ENCODE measurements around the gene LOX. TPM values are rescaled to one million over a fixed set of nuclear protein-coding genes. Genes with fewer than 3 reads are reported as not detected.

LOX gene
- total RNA-seq, 3 donors from 2014 or later (not counting 1 experiment from before 2014, with no cell fraction given), result 0.05 to 0.16 TPM; not detected in 1

DNA sequence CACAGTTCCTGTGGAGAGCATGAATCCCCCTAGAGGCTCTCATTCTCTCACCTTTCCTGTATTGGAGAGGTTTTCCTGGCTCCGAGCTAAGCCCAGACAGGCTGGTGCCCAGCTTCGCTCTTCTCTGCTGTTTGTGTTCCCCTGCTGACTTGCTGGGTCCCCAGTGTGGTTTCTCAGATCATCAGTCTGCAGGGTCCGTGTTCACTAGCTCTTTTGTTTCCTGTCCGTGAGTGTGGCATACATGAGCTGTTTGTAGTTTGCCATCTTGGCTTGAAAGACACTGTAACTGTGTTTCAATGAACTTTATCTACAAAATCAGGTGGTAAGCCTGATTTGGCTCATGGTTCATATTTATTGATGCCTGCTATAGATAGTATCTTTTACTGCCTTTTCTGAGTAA is 23.8 kb downstream of the LOX start:
- Histone ChIP-seq H3K27me3 (ENCODE audit: control insufficient read depth, insufficient read depth, low read length) (no peaks in the 10 kb centered on the region), H3K4me1 (ENCODE audit: control insufficient read depth, insufficient read depth, low read length) (no peaks in the 10 kb centered on the region), H3K9me3 (ENCODE audit: control insufficient read depth, insufficient read depth, low read length) (no peaks in the 10 kb centered on the region), H3K27ac (ENCODE audit: low read length) (no peak overlapping the region), H3K36me3 (ENCODE audit: control insufficient read depth, insufficient read depth, low read length) (no peaks in the 10 kb centered on the region), H3K4me3 (ENCODE audit: low read length) (no peak overlapping the region)
- Mint-ChIP-seq H3K27ac (no peak overlapping the region), H3K36me3 (no peaks in the 10 kb centered on the region), H3K4me3 (no peak overlapping the region), H3K4me1 (no peaks in the 10 kb centered on the region), H3K27me3 (ENCODE audit: low read depth in 2 of 2) (no peaks in the 10 kb centered on the region), H3K9me3 (no peaks in the 10 kb centered on the region)
- no peak for ATAC-seq
- TF ChIP-seq, protein P1, sequence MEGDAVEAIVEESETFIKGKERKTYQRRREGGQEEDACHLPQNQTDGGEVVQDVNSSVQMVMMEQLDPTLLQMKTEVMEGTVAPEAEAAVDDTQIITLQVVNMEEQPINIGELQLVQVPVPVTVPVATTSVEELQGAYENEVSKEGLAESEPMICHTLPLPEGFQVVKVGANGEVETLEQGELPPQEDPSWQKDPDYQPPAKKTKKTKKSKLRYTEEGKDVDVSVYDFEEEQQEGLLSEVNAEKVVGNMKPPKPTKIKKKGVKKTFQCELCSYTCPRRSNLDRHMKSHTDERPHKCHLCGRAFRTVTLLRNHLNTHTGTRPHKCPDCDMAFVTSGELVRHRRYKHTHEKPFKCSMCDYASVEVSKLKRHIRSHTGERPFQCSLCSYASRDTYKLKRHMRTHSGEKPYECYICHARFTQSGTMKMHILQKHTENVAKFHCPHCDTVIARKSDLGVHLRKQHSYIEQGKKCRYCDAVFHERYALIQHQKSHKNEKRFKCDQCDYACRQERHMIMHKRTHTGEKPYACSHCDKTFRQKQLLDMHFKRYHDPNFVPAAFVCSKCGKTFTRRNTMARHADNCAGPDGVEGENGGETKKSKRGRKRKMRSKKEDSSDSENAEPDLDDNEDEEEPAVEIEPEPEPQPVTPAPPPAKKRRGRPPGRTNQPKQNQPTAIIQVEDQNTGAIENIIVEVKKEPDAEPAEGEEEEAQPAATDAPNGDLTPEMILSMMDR (IDR thresholded peaks at IDR 0.05), result no peak
- DNase-seq, result no peak
- intact Hi-C loops (cut with micrococcal nuclease), result no loop called here
- 71% methylated on average over 4 of the region's 4 CpGs for WGBS (ENCODE audit: insufficient coverage)

DNA sequence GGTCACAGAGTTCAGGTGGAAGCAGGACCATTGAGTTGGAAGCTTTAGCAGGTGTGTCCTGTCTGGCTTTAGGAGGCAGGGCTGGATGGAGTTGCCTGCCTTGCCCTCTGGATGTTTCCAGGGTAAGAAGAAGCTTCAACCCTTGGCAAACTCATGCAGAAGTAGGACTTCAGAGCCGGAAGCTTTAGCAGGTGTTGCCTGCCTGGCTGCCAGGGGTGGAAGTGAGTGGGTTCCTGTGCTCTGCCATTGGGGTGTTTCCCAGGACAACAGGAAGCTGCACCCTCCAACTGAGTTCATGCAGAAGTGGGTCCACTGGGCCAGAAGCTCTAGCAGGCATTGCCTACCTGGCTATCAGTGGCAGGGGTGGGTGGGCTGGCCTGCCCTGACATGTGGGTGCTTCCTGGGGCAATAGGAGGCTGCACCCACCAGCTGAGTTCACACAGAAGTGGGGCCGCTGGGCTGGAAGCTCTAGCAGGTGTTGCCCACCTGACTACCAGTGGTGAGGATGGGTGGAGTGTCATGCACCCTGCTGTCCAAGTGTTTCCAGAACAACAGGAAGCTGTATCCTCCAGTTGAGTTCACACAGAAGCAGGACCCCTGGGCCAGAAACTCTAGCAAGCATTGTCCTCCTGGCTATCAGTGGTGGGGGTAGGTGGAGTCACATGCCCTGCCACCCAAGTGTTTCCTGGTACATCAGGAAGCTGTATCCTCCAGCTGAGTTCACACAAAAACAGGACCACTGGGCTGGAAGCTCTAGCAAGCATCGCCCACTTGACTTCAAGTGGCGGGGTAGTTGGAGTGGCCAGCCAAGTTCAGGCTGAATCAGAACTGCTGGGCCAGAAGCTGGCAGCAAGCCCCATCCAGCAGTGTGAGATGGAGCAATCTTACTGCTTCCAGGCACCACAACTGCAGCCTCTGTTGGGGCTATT is 24.6 kb downstream of the LOX start:
- Mint-ChIP-seq H3K36me3 (no peaks in the 10 kb centered on the region), H3K4me1 (no peaks in the 10 kb centered on the region), H3K9me3 (peaks cover 0 to 3% of the 10 kb centered on the region in 2 donors), H3K27me3 (ENCODE audit: low read depth in 2 of 2) (no peaks in the 10 kb centered on the region), H3K4me3 (no peak overlapping the region), H3K27ac (no peak overlapping the region)
- no peak overlapping the region for H3K27ac ChIP-seq (ENCODE audit: low read length)
- intact Hi-C loops (cut with micrococcal nuclease), result no loop called here
- H3K27me3 ChIP-seq (ENCODE audit: control insufficient read depth, insufficient read depth, low read length), result no peaks in the 10 kb centered on the region
- TF ChIP-seq, protein P1 (IDR thresholded peaks at IDR 0.05), result no peak
- ATAC-seq (no peak), DNase-seq (no peak)
- no peaks in the 10 kb centered on the region for H3K36me3 ChIP-seq (ENCODE audit: control insufficient read depth, insufficient read depth, low read length)
- WGBS (ENCODE audit: insufficient coverage), result 86% methylated on average over 4 of the region's 4 CpGs
- no peaks in the 10 kb centered on the region for H3K4me1 ChIP-seq (ENCODE audit: control insufficient read depth, insufficient read depth, low read length)
- H3K9me3 ChIP-seq (ENCODE audit: control insufficient read depth, insufficient read depth, low read length), result no peaks in the 10 kb centered on the region
- no peak overlapping the region for H3K4me3 ChIP-seq (ENCODE audit: low read length)

DNA sequence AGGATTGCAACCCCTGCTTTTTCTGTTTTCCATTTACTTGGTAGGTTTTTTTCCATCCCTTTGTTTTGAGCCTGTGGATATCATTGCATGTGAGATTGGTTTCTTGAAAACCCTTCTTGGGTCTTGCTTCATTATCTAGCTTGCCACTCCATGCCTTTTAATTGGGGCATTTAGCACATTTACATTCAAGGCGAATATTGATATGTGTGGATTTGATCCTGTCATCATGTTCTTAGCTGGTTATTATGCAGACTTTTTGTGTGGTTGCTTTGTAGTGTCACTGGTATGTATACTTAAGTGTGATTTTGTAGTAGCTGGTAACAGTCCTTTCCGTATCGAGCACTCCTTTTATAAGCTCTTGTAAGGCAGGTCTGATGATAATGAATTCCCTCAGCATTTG is 26.5 kb downstream of the LOX start:
- Histone ChIP-seq H3K4me3 (ENCODE audit: low read length) (no peak overlapping the region), H3K27me3 (ENCODE audit: control insufficient read depth, insufficient read depth, low read length) (no peaks in the 10 kb centered on the region), H3K27ac (ENCODE audit: low read length) (no peak overlapping the region), H3K9me3 (ENCODE audit: control insufficient read depth, insufficient read depth, low read length) (no peaks in the 10 kb centered on the region), H3K36me3 (ENCODE audit: control insufficient read depth, insufficient read depth, low read length) (no peaks in the 10 kb centered on the region), H3K4me1 (ENCODE audit: control insufficient read depth, insufficient read depth, low read length) (no peaks in the 10 kb centered on the region)
- 100% methylated on average over 2 of the region's 3 CpGs for WGBS (ENCODE audit: insufficient coverage)
- no peak overlapping the region for H3K27ac Mint-ChIP-seq
- H3K27me3 Mint-ChIP-seq (ENCODE audit: low read depth in 2 of 2), result no peaks in the 10 kb centered on the region
- peaks cover 0 to 3% of the 10 kb centered on the region in 2 donors for H3K9me3 Mint-ChIP-seq
- H3K4me1 Mint-ChIP-seq, result no peaks in the 10 kb centered on the region
- intact Hi-C loops (cut with micrococcal nuclease), result no loop called here
- H3K36me3 Mint-ChIP-seq, result no peaks in the 10 kb centered on the region
- ATAC-seq (no peak), DNase-seq (no peak)
- H3K4me3 Mint-ChIP-seq, result no peak overlapping the region
- TF ChIP-seq, protein P1 (IDR thresholded peaks at IDR 0.05), result no peak

All from natural killer cell (primary cell).